Panc1 (cell line): ENCODE measurements around the gene CYP2J2. TPM values are rescaled to one million over a fixed set of nuclear protein-coding genes. Genes with fewer than 3 reads are reported as not detected.

Source experiments
- ATAC-seq: fragments of 200-7000 bp; cut with Tn5 transposase; 2 replicates; pipeline ENCODE4 v1.9.1; 2020; ENCODE audit warnings: mild to moderate bottlenecking, moderate library complexity
- BruUV-seq: library from RNA; stranded (reverse); fragments of 400-500 nt; replicated peaks from 2 replicates; lab custom pipeline; 2021; lab: Mats Ljungman, UMichigan
- CTCF ChIA-PET: fragments of 300-600 bp; sonication (Branson Sonifier 250); formaldehyde crosslinking; loops from one replicate; lab custom pipeline; 2022; ENCODE audit warnings: antibody characterized with exemption; lab: Charles Lee
- POLR2A ChIA-PET: fragments of 300-600 bp; sonication (Branson Sonifier 250); formaldehyde crosslinking; loops from one replicate; lab custom pipeline; 2022; ENCODE audit warnings: antibody characterized with exemption; lab: Charles Lee
- DNase-seq: peaks from one replicate; pipeline ENCODE4 v3.0.0-alpha.2; 2010; ENCODE audit warnings: low read depth, low spot score
- H3K27ac ChIP-seq: 2 replicates; pipeline ENCODE4 v1.5.1; 2011; ENCODE audit warnings: mild to moderate bottlenecking, low read length, inconsistent platforms
- H3K27me3 ChIP-seq: fragments of 200-500 bp; sonication (Bioruptor generic); 2 replicates; pipeline ENCODE4 v1.6.0; 2014; ENCODE audit warnings: low read length, inconsistent platforms; ENCODE audit not compliant: control insufficient read depth, insufficient read depth
- H3K36me3 ChIP-seq: fragments of 200-500 bp; sonication (Bioruptor generic); 2 replicates; pipeline ENCODE4 v1.5.1; 2014; ENCODE audit warnings: inconsistent platforms, mild to moderate bottlenecking, low read length, moderate library complexity; ENCODE audit not compliant: control insufficient read depth, insufficient read depth
- H3K4me1 ChIP-seq: 2 replicates; pipeline ENCODE4 v1.5.1; 2011; ENCODE audit warnings: inconsistent platforms, mild to moderate bottlenecking, low read length, moderate library complexity; ENCODE audit not compliant: control insufficient read depth, insufficient read depth
- H3K4me3 ChIP-seq, 2 experiments: 2 replicates each; pipeline ENCODE4 v1.5.1; 2011 to 2012; ENCODE audit warnings: low read depth in 2 of 2, low read length in 2 of 2, mild to moderate bottlenecking in 2 of 2, inconsistent platforms in 1 of 2, moderate library complexity in 1 of 2
- H3K9me3 ChIP-seq: fragments of 200-500 bp; sonication (Bioruptor generic); 2 replicates; pipeline ENCODE4 v1.5.1; 2014; ENCODE audit warnings: low read depth, mild to moderate bottlenecking, inconsistent platforms, low read length, moderate library complexity; ENCODE audit not compliant: control insufficient read depth, insufficient read depth
- CTCF ChIP-seq: fragments of 450-650 bp; IDR thresholded peaks from 2 replicates; pipeline ENCODE4 v1.5.1; 2017; ENCODE audit warnings: mild to moderate bottlenecking
- POLR2AphosphoS5 ChIP-seq: IDR thresholded peaks from 2 replicates; pipeline ENCODE4 v1.6.1; 2012; ENCODE audit warnings: mild to moderate bottlenecking, low read depth, low read length, moderate library complexity
- REST ChIP-seq, 2 experiments: IDR thresholded peaks; 2 replicates each; pipeline ENCODE4 v1.6.1; 2011 to 2012; ENCODE audit warnings: low read depth in 2 of 2, control low read depth in 1 of 2, low read length in 1 of 2, mild to moderate bottlenecking in 1 of 2, moderate library complexity in 1 of 2; ENCODE audit not compliant: insufficient read depth in 1 of 2
- SIN3A ChIP-seq: IDR thresholded peaks from 2 replicates; pipeline ENCODE4 v1.6.1; 2012; ENCODE audit warnings: low read depth, mild to moderate bottlenecking, low read length, moderate library complexity, borderline replicate concordance; ENCODE audit not compliant: insufficient read depth
- TCF7L2 ChIP-seq: IDR thresholded peaks from 2 replicates; pipeline ENCODE4 v1.6.1; 2011; ENCODE audit warnings: mild to moderate bottlenecking, low read depth, low read length, inconsistent platforms
- in situ Hi-C: cut with HindIII; loops from 2 replicates; pipeline ENCODE4 v1.10.0; 2016; ENCODE audit warnings: low sequenced_read_pairs, low pct_unique_long_range_greater_than_20kb
- intact Hi-C: fragments of 100-400 bp; cut with micrococcal nuclease; formaldehyde crosslinking; loops from one replicate; pipeline ENCODE4 v1.10.0; 2022; ENCODE audit not compliant: unreplicated experiment
- total RNA-seq: library from RNA; stranded (reverse); gene quantifications from one replicate; pipeline ENCODE4 v1.2.1, GENCODE V29; 2021; ENCODE audit not compliant: unreplicated experiment

The CYP2J2 gene
- total RNA-seq, 1 experiment from 2014 or later = not detected

- TF ChIP-seq POLR2AphosphoS5 (no peak), TCF7L2 (no peak), SIN3A (no peak), REST (IDR thresholded peaks at IDR 0.05; ENCODE audit: insufficient read depth in 1 of 2, low read depth in 2 of 2, low read length in 1 of 2) (no peak), CTCF (peak; percentile 71)
- ChIA-PET CTCF (interaction anchor here (0.6 to 1.9 kb wide), 4 partner anchors 53 to 871 kb away, joined by 3 to 30 read pairs (median 6); no protein-coding TSS in a partner anchor), POLR2A (no interaction called here)
- H3K9me3 ChIP-seq = no peaks in the 10 kb centered on the region; the same call in 1 of the 2 replicates
- in situ Hi-C loops (no loop called here), intact Hi-C loops (loop anchor here (1.0 kb wide), 1 partner anchor 68 kb away; no protein-coding TSS in a partner anchor)
- no peak overlapping the region for H3K27ac ChIP-seq
- H3K27me3 ChIP-seq = no peaks in the 10 kb centered on the region
- DNase-seq (peak; percentile 32), ATAC-seq (peak; percentile 88)
- H3K4me3 ChIP-seq = no peak overlapping the region
- BruUV-seq = no TSS peak
- no peaks in the 10 kb centered on the region for H3K36me3 ChIP-seq
- H3K4me1 ChIP-seq = no peaks in the 10 kb centered on the region; the same call in 1 of the 2 replicates
Measured at GRCh38 chr1:59879574-59879973, 47.0 kb downstream of the CYP2J2 start.

DNA sequence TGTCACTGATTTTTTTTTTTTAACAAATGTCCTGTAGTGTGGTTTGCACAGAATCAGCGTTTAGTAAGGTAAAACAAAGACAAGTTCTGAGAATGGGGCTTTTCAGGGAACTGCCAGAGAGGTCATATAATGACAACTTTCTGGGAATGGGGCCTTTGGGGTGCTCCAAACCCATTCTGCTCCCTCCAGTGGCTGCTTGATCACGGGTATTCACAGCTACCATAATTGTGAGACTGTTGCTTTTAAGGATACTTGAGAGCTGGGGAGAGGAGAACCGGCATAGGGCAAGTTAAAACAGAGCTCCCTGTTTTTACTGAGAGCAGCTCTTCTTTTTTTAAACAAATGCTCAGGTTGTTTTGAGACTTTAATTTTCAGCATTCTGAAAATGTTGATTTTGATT is 48.2 kb downstream of the CYP2J2 start:
- ChIA-PET POLR2A (no interaction called here), CTCF (interaction anchor here (1.9 kb wide), 1 partner anchor 69 kb away, joined by 30 read pairs; no protein-coding TSS in a partner anchor)
- Histone ChIP-seq H3K27ac (no peak overlapping the region), H3K36me3 (no peaks in the 10 kb centered on the region), H3K9me3 (no peaks in the 10 kb centered on the region; the same call in 1 of the 2 replicates), H3K4me1 (no peaks in the 10 kb centered on the region; the same call in 1 of the 2 replicates), H3K27me3 (no peaks in the 10 kb centered on the region), H3K4me3 (no peak overlapping the region)
- in situ Hi-C loops (no loop called here), intact Hi-C loops (no loop called here)
- DNase-seq = no peak
- no TSS peak for BruUV-seq
- TF ChIP-seq TCF7L2 (no peak), REST (IDR thresholded peaks at IDR 0.05; ENCODE audit: insufficient read depth in 1 of 2, low read depth in 2 of 2, low read length in 1 of 2) (no peak), CTCF (no peak), SIN3A (no peak), POLR2AphosphoS5 (no peak)
- no peak for ATAC-seq
